IgD-negative memory B cell (primary cell): ENCODE measurements around the gene PIGV. TPM values are rescaled to one million over a fixed set of nuclear protein-coding genes. Genes with fewer than 3 reads are reported as not detected.
"Not testable (repeated sequence)": the region's sequence is repeated elsewhere in the genome, so short reads cannot be mapped to it uniquely, and the experiment has no call there.

Experiments
- H3K27ac Mint-ChIP-seq, 3 donors: one replicate each; pipeline ENCODE4 v1.8.0; 2020 to 2022; ENCODE audit warnings: mild to moderate bottlenecking in 3 of 3, mixed read lengths in 3 of 3, moderate library complexity in 1 of 3
- H3K27me3 Mint-ChIP-seq: one replicate; pipeline ENCODE4 v1.8.0; 2021; ENCODE audit warnings: mixed read lengths
- H3K36me3 Mint-ChIP-seq: one replicate; pipeline ENCODE4 v1.8.0; 2020; ENCODE audit warnings: mild to moderate bottlenecking, mixed read lengths
- H3K4me1 Mint-ChIP-seq, 3 donors: one replicate each; pipeline ENCODE4 v1.8.0; 2020 to 2022; ENCODE audit warnings: mixed read lengths in 3 of 3, mild to moderate bottlenecking in 1 of 3
- H3K4me3 Mint-ChIP-seq, 4 donors: one replicate each; pipeline ENCODE4 v1.8.0; 2020 to 2022; ENCODE audit warnings: mild to moderate bottlenecking in 4 of 4, mixed read lengths in 4 of 4, moderate library complexity in 3 of 4
- H3K9me3 Mint-ChIP-seq, 3 donors: one replicate each; pipeline ENCODE4 v1.8.0; 2020 to 2021; ENCODE audit warnings: mixed read lengths in 3 of 3, mild to moderate bottlenecking in 1 of 3
- polyA plus RNA-seq: library from polyadenylated mRNA; unstranded; fragments of 300-500 nt; fragmentation: Illumina TruSeq; gene quantifications from one replicate; pipeline ENCODE4 v1.2.3, GENCODE V29; 2021

The PIGV gene
- polyA plus RNA-seq, 1 donor from 2014 or later = 10.6 TPM

GRCh38 chr1:26797627-26798026 is 9.9 kb downstream of the PIGV start:
- H3K9me3 Mint-ChIP-seq = no peaks in the 10 kb centered on the region
- peaks cover 7 to 14% (median 12%) of the 10 kb centered on the region in 3 donors for H3K4me1 Mint-ChIP-seq
- no peak overlapping the region for H3K27ac Mint-ChIP-seq
- H3K27me3 Mint-ChIP-seq = no peaks in the 10 kb centered on the region
- H3K36me3 Mint-ChIP-seq = peaks cover 9% of the 10 kb centered on the region
- H3K4me3 Mint-ChIP-seq = no peak overlapping the region

GRCh38 chr1:26799479-26800142 is 11.9 kb downstream of the PIGV start:
- H3K4me3 Mint-ChIP-seq = no peak overlapping the region
- H3K4me1 Mint-ChIP-seq = peaks cover 7 to 13% (median 12%) of the 10 kb centered on the region in 3 donors
- no peaks in the 10 kb centered on the region for H3K36me3 Mint-ChIP-seq
- H3K27me3 Mint-ChIP-seq = no peaks in the 10 kb centered on the region
- no peaks in the 10 kb centered on the region for H3K9me3 Mint-ChIP-seq
- peak overlapping the region in 2 of 3 donors; percentile 70 to 86 for H3K27ac Mint-ChIP-seq

GRCh38 chr1:26803932-26804331 is 16.2 kb downstream of the PIGV start:
- not testable (repeated sequence) for H3K36me3 Mint-ChIP-seq, H3K27ac Mint-ChIP-seq, H3K9me3 Mint-ChIP-seq, H3K4me3 Mint-ChIP-seq, H3K27me3 Mint-ChIP-seq
- H3K4me1 Mint-ChIP-seq = peaks cover 7 to 16% (median 12%) of the 10 kb centered on the region in 3 donors

- Mint-ChIP-seq H3K27ac (peak overlapping the region in 1 of 3 donors; percentile 88), H3K4me3 (peak overlapping the region in 1 of 4 donors; percentile 23)
- H3K9me3 Mint-ChIP-seq = not testable (repeated sequence)
These were observed 22.4 kb downstream of the PIGV start for GRCh38 chr1:26810105-26810504.

GRCh38 chr1:26811057-26811456 is 23.3 kb downstream of the PIGV start:
- peak overlapping the region in 1 of 3 donors; percentile 46 for H3K27ac Mint-ChIP-seq
- no peaks in the 10 kb centered on the region for H3K27me3 Mint-ChIP-seq
- H3K4me3 Mint-ChIP-seq = no peak overlapping the region
- peaks cover 0 to 4% (median 3%) of the 10 kb centered on the region in 3 donors for H3K4me1 Mint-ChIP-seq
- H3K9me3 Mint-ChIP-seq = no peaks in the 10 kb centered on the region
- no peaks in the 10 kb centered on the region for H3K36me3 Mint-ChIP-seq

More at GRCh38 chr1:26810105-26810504, 22.4 kb downstream of the PIGV start:
- H3K4me1 Mint-ChIP-seq, H3K36me3 Mint-ChIP-seq, H3K27me3 Mint-ChIP-seq: not testable (repeated sequence)

DNA sequence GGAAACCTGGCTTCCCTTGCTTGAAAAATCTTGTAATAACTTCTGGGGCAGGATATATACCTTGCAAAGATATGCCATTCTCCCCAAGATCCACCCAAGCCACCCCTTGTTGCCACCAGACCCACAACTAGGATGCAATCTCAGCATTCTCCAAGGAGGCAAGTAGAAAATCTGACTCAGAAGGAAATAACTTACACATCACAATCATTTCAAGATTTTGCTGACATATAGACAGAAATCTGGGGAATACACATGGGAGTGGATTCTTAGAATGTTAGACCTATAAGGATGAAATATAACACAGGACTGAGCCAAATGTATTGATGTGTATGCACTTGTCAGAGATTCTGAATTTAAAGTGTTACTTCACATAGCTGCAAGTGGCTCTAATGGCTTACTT is 24.0 kb downstream of the PIGV start:
- H3K27me3 Mint-ChIP-seq = no peaks in the 10 kb centered on the region
- no peak overlapping the region for H3K27ac Mint-ChIP-seq
- no peaks in the 10 kb centered on the region for H3K9me3 Mint-ChIP-seq
- no peaks in the 10 kb centered on the region for H3K36me3 Mint-ChIP-seq
- no peak overlapping the region for H3K4me3 Mint-ChIP-seq
- peaks cover 0 to 4% (median 3%) of the 10 kb centered on the region in 3 donors for H3K4me1 Mint-ChIP-seq

DNA sequence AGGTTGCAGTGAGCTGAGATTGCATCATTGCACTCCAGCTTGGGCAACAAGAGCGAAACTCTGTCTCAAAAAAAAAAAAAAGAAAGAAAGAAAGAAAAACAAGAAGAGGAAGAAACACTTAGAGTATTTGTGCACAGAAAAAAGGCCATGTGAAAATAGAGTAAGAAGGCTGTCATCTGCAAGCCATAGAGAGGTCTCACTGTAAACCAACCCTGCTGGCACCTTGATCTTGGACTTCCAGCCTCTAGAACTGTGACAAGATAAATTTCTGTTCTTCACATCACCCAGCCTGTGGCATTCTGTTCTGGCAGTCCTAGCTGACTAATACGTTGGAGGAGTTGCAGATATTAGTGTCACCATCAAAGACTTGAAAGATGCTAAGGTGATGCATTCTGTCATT is 26.6 kb downstream of the PIGV start:
- H3K27me3 Mint-ChIP-seq = no peaks in the 10 kb centered on the region
- no peaks in the 10 kb centered on the region for H3K36me3 Mint-ChIP-seq
- no peak overlapping the region for H3K27ac Mint-ChIP-seq
- H3K9me3 Mint-ChIP-seq = no peaks in the 10 kb centered on the region
- H3K4me3 Mint-ChIP-seq = no peak overlapping the region
- peaks cover 0 to 6% (median 3%) of the 10 kb centered on the region in 3 donors for H3K4me1 Mint-ChIP-seq

DNA sequence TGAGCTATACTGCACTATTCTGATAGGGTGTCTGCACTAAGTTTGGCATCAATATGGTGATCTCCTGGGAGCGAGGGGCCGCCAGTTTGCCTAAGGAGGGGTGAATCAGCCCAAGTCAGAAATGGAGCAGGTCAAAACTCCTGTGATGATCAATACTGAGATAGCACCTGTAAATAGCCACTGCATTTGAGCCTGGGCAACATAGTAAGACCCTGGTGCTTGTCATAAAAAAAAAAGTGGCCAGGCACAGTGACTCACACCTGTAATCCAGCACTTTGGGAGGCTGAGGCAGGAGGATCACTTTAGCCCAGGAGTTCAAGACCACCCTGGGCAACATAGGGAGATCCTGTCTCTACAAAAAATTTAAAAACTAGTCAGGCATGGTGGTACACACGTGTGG is 27.1 kb downstream of the PIGV start:
- no peaks in the 10 kb centered on the region for H3K36me3 Mint-ChIP-seq
- H3K9me3 Mint-ChIP-seq = no peaks in the 10 kb centered on the region
- no peaks in the 10 kb centered on the region for H3K27me3 Mint-ChIP-seq
- H3K4me1 Mint-ChIP-seq = peaks cover 0 to 6% (median 3%) of the 10 kb centered on the region in 3 donors
- no peak overlapping the region for H3K27ac Mint-ChIP-seq
- H3K4me3 Mint-ChIP-seq = no peak overlapping the region

GRCh38 chr1:26820784-26821269 is 33.1 kb downstream of the PIGV start:
- no peaks in the 10 kb centered on the region for H3K9me3 Mint-ChIP-seq
- H3K27me3 Mint-ChIP-seq = no peaks in the 10 kb centered on the region
- peaks cover 10 to 16% (median 15%) of the 10 kb centered on the region in 3 donors for H3K4me1 Mint-ChIP-seq
- peak overlapping the region; percentile 25 to 83 (median 28) for H3K27ac Mint-ChIP-seq
- H3K36me3 Mint-ChIP-seq = no peaks in the 10 kb centered on the region
- H3K4me3 Mint-ChIP-seq = peak overlapping the region in 3 of 4 donors; percentile 65 to 96 (median 85)

DNA sequence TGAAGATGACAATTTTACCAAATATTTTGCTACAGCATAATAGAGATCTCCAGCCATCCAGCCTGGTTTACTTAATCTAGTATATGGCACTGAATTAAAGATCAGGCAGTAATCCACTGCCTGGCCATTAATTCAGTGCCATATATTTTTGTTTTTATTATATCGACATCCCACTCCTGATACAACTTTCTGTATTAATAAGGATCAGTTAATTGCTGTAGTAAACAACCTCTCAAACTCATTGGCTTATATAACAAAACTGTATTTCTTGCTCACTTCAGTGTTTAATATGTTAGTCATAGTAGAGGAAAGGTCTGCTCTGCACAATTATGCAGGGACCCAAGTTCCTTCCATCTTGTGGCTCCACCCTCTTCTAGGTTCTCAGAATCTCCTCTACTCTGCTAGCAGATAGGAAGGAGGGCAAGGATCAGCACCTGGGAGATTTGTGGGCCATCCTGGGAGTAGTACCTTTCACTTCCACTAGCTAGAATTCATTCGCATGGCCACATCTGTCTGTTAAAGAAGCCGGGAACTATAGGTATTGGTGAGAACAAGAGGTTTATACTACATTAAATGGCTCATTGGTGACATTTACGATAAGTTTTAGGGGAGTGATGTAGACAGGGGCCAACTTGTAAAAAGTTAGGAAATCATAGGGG is 35.1 kb downstream of the PIGV start:
- H3K36me3 Mint-ChIP-seq = no peaks in the 10 kb centered on the region
- H3K27ac Mint-ChIP-seq = no peak overlapping the region
- no peaks in the 10 kb centered on the region for H3K27me3 Mint-ChIP-seq
- peaks cover 18 to 21% (median 19%) of the 10 kb centered on the region in 3 donors for H3K4me1 Mint-ChIP-seq
- peak overlapping the region in 2 of 4 donors; percentile 38 to 47 for H3K4me3 Mint-ChIP-seq
- H3K9me3 Mint-ChIP-seq = no peaks in the 10 kb centered on the region

GRCh38 chr1:26824731-26825130 is 37.0 kb downstream of the PIGV start:
- Mint-ChIP-seq H3K4me1 (peaks cover 35 to 38% (median 37%) of the 10 kb centered on the region in 3 donors), H3K36me3 (no peaks in the 10 kb centered on the region), H3K27ac (peak overlapping the region; percentile 40 to 80 (median 64)), H3K4me3 (peak overlapping the region in 3 of 4 donors; percentile 18 to 92 (median 50)), H3K27me3 (no peaks in the 10 kb centered on the region), H3K9me3 (no peaks in the 10 kb centered on the region)

DNA sequence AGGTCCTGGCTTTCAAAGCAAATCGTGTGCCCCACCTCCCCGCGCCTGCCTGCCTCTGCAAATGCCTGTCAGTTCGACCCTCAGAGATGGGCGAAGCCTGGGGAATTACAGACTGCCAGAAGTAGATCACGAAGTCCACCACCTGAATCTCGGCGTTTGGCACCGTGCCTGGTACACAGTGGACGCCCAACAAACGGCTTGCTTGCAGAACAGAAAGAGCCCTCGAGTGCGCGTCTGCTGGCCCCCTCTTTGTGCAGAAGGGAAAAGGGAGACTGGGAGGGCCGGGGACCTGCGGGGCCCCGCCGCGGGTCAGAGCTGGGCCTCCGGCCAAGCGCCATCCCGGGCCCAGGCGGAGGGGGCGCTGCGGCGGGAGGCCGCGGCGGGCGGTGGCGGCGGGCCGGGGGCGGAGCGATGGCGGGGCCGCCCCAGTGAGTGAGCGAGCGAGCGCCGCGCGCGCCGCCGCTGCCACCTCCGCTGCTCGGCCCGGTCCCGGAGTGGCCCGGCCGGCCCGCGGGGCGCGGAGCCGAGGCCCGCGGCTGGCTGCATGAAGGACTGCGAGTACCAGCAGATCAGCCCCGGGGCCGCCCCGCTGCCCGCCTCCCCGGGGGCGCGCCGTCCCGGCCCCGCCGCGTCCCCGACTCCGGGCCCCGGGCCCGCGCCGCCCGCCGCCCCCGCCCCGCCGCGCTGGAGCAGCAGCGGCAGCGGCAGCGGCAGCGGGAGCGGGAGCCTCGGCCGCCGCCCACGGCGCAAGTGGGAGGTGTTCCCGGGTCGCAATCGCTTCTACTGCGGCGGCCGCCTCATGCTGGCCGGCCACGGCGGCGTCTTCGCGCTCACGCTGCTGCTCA is 38.7 kb downstream of the PIGV start, which contains the start of gene ZDHHC18:
TSS of gene ZDHHC18 (plus strand) at position 428 of the 845 bp plus-strand sequence. CDS start at position 545, 117 bp downstream.
- Mint-ChIP-seq H3K36me3 (peaks cover 3% of the 10 kb centered on the region), H3K4me3 (peak within 1 kb of the TSS; percentile 88 to 95 (median 94)), H3K4me1 (peaks cover 31 to 39% (median 34%) of the 10 kb centered on the region in 3 donors), H3K9me3 (no peaks in the 10 kb centered on the region), H3K27me3 (no peaks in the 10 kb centered on the region), H3K27ac (peak within 1 kb of the TSS; percentile 85 to 95 (median 89))

DNA sequence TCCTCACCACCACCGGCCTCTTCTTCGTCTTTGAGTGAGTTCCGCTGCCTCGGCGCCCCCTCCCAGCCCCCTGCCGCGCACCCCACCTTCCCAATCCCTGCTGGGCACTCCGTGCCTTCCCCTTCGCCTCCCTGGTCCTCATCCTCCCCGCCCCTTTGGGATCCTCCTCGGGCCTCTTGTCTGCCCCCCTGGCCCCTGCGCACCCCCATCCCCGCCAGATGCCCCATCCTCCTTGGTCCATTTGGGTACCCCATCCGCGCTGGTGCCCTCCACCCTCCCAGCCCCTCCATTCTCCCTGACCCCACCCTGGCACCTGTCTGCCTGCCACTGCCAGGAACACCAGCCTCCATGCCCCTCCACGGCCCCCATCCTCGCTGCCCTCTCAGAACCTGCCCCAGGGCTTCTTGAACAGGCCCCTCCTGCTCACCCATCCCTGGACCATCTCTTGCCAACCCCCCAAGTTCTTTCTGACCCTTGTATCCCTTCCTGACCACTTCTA is 39.4 kb downstream of the PIGV start:
- no peaks in the 10 kb centered on the region for H3K9me3 Mint-ChIP-seq
- H3K4me3 Mint-ChIP-seq = peak overlapping the region; percentile 81 to 95 (median 90)
- no peaks in the 10 kb centered on the region for H3K27me3 Mint-ChIP-seq
- H3K27ac Mint-ChIP-seq = peak overlapping the region; percentile 85 to 95 (median 89)
- H3K36me3 Mint-ChIP-seq = peaks cover 3% of the 10 kb centered on the region
- H3K4me1 Mint-ChIP-seq = peaks cover 34 to 40% (median 39%) of the 10 kb centered on the region in 3 donors

DNA sequence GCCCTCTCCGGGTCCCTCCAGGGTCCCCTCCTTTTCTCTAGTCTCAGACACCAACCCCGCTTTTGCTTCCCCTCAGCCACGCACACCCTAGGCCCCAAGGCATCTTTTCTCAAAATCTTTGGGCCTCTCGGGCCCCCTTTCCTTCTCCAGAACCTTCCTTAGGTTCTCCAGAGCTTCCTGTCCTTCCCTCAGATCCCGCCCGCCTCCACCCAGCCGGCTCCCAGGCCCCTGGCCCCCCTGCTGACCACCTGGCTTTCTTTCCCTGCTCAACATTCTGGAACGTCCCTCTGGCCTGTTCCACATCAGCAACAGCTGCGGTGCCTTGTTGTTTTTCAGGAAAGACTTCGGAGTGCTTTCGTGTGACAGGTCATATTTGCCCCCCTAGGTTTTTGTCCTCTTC is 39.9 kb downstream of the PIGV start:
- H3K4me1 Mint-ChIP-seq = peaks cover 34 to 44% (median 37%) of the 10 kb centered on the region in 3 donors
- H3K4me3 Mint-ChIP-seq = peak overlapping the region; percentile 81 to 95 (median 90)
- no peaks in the 10 kb centered on the region for H3K9me3 Mint-ChIP-seq
- peak overlapping the region; percentile 85 to 95 (median 89) for H3K27ac Mint-ChIP-seq
- H3K36me3 Mint-ChIP-seq = peaks cover 3% of the 10 kb centered on the region
- H3K27me3 Mint-ChIP-seq = no peaks in the 10 kb centered on the region
